PC-3 (cell line): ENCODE data around the gene MYO3B.
"Not testable (repeated sequence)": the region's sequence is repeated elsewhere in the genome, so short reads cannot be mapped to it uniquely, and the experiment has no call there.

Experiments used
- EZH2 ChIP-seq: fragments of 300-600 bp; sonication (generic); IDR thresholded peaks from one replicate; pipeline ENCODE4 v1.6.1; 2017; ENCODE audit warnings: antibody characterized with exemption, mild to moderate bottlenecking, low read length; ENCODE audit not compliant: unreplicated experiment
- EZH2phosphoT487 ChIP-seq: fragments of 300-600 bp; sonication (generic); IDR thresholded peaks from 2 replicates; pipeline ENCODE4 v1.6.1; 2018; ENCODE audit warnings: mild to moderate bottlenecking, antibody characterized with exemption, low read length, borderline replicate concordance
- TF ChIP-seq, protein P1 (sequence below): fragments of 300-600 bp; sonication (generic); conservative IDR thresholded peaks from 2 replicates; pipeline ENCODE4 v1.5.1; 2017; ENCODE audit warnings: antibody characterized with exemption, low read depth, mild to moderate bottlenecking, low read length

- TF ChIP-seq, protein P1, sequence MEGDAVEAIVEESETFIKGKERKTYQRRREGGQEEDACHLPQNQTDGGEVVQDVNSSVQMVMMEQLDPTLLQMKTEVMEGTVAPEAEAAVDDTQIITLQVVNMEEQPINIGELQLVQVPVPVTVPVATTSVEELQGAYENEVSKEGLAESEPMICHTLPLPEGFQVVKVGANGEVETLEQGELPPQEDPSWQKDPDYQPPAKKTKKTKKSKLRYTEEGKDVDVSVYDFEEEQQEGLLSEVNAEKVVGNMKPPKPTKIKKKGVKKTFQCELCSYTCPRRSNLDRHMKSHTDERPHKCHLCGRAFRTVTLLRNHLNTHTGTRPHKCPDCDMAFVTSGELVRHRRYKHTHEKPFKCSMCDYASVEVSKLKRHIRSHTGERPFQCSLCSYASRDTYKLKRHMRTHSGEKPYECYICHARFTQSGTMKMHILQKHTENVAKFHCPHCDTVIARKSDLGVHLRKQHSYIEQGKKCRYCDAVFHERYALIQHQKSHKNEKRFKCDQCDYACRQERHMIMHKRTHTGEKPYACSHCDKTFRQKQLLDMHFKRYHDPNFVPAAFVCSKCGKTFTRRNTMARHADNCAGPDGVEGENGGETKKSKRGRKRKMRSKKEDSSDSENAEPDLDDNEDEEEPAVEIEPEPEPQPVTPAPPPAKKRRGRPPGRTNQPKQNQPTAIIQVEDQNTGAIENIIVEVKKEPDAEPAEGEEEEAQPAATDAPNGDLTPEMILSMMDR = not testable (repeated sequence)
- TF ChIP-seq EZH2, EZH2phosphoT487: not testable (repeated sequence)
These were observed 101.7 kb downstream of the MYO3B start for GRCh38 chr2:170279615-170280014.
